Muscle layer of colon (tissue), 2 donors: ENCODE data around the gene UNC5C.

ENCODE experiments used
- H3K27ac ChIP-seq: one replicate; pipeline ENCODE4 v1.7.0; 2013; ENCODE audit warnings: low read depth, mild to moderate bottlenecking, low read length, moderate library complexity
- H3K27me3 ChIP-seq, 2 donors: one replicate each; pipeline ENCODE4 v1.7.0; 2013; ENCODE audit warnings: low read length in 2 of 2, mild to moderate bottlenecking in 2 of 2; ENCODE audit not compliant: insufficient read depth in 2 of 2, control insufficient read depth in 1 of 2
- H3K36me3 ChIP-seq: one replicate; pipeline ENCODE4 v1.7.0; 2013; ENCODE audit warnings: mild to moderate bottlenecking, low read length; ENCODE audit not compliant: insufficient read depth
- H3K4me1 ChIP-seq: one replicate; pipeline ENCODE4 v1.7.0; 2013; ENCODE audit warnings: mild to moderate bottlenecking, low read length; ENCODE audit not compliant: insufficient read depth
- H3K4me3 ChIP-seq, 2 donors: one replicate each; pipeline ENCODE4 v1.7.0; 2013; ENCODE audit warnings: low read length in 2 of 2, low read depth in 1 of 2, mild to moderate bottlenecking in 1 of 2, moderate library complexity in 1 of 2
- H3K9ac ChIP-seq: one replicate; pipeline ENCODE4 v1.7.0; 2013; ENCODE audit warnings: low read length
- H3K9me3 ChIP-seq: one replicate; pipeline ENCODE4 v1.7.0; 2013; ENCODE audit warnings: mild to moderate bottlenecking, low read length
- donor health status: abdominal sarcoma.
- donor health status: Adenocarcinoma of cecum.

The UNC5C gene

DNA sequence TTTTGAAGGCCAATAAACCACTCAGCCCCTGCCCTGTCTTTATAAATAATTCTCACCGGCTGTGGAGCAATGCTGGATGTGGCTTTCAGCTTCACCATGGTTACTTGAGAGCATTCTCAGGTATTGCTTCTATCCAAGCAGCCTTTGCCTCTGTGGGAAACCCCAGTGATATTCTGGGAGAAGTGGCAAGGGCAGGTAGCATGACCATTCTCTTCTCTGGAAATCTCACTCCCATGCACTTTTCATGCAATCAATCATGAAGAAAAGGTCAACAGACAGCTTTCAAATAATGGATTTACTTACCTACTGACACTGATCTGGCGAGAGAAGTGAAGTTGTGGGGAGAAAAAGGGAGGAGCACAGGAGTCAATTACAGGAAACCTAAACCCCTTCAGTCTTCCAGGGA lies 49.5 kb downstream of the UNC5C start:
- Histone ChIP-seq H3K4me1 (no peaks in the 10 kb centered on the region), H3K4me3 (no peak overlapping the region), H3K27me3 (no peaks in the 10 kb centered on the region), H3K9ac (no peak overlapping the region), H3K27ac (no peak overlapping the region), H3K9me3 (no peaks in the 10 kb centered on the region), H3K36me3 (no peaks in the 10 kb centered on the region)

DNA sequence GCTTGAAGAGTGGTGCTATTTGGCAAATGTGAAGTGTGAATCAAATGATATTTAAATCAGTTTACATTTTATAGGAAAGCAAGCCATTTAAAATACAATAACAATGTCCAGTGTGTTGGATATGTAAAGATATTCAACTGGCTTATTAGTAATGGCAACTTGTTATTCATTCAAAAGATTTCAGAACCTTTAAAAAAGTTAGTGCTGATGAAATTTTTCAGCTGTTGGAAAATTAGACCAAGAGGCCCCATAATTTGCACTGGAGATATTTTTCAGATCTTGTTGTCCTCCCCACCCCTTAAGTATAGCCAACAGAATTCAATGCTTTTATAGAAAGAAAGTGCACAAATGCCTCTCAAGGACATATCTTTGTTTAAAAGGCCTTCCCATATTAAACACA lies 54.6 kb downstream of the UNC5C start:
- no peaks in the 10 kb centered on the region for H3K9me3 ChIP-seq
- no peak overlapping the region for H3K4me3 ChIP-seq
- no peaks in the 10 kb centered on the region for H3K4me1 ChIP-seq
- H3K27me3 ChIP-seq, result no peaks in the 10 kb centered on the region
- H3K9ac ChIP-seq, result no peak overlapping the region
- H3K36me3 ChIP-seq, result no peaks in the 10 kb centered on the region
- H3K27ac ChIP-seq, result no peak overlapping the region

DNA sequence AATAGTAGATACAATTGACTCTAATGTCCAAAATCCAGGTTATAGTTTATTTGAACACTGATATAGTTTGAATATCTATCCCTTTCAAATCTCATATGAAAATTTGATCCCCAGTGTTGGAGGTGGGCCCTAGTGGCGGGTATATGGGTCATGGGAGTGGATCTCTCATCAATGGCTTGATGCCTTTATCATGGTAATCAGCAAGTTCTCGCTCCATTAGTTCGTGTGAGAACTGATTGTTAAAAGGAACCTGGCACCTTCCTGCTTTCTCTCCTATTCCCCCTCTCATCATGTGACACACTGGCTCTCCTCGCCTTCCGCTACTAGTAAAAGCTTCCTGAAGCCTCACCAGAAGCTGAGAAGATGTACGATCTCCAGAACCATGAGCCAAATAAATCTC lies 70.1 kb downstream of the UNC5C start:
- H3K4me1 ChIP-seq, result no peaks in the 10 kb centered on the region
- no peaks in the 10 kb centered on the region for H3K27me3 ChIP-seq
- no peaks in the 10 kb centered on the region for H3K9me3 ChIP-seq
- H3K36me3 ChIP-seq, result no peaks in the 10 kb centered on the region
- H3K4me3 ChIP-seq, result no peak overlapping the region
- H3K9ac ChIP-seq, result no peak overlapping the region
- H3K27ac ChIP-seq, result no peak overlapping the region

DNA sequence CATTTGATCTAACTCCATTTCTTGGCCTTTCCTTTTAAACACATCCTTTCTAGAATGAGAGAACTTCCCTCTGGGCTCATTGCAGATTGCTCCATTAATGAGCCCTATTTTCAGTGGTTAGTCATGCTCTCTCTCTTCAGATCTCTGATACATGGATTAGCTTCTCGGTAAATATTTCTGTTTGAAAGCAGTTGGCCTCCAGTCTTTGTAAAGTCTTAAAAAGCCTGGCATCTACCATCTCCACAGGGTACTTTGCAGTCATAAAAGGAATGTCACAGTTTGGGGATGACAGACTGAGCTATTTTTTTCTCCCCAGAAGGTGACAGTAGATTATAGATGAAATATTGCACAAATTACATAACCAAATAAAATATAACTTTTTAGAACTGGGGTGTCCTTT lies 72.7 kb downstream of the UNC5C start:
- Histone ChIP-seq H3K27ac (no peak overlapping the region), H3K27me3 (no peaks in the 10 kb centered on the region), H3K9ac (no peak overlapping the region), H3K4me1 (no peaks in the 10 kb centered on the region), H3K36me3 (no peaks in the 10 kb centered on the region), H3K4me3 (no peak overlapping the region), H3K9me3 (no peaks in the 10 kb centered on the region)

DNA sequence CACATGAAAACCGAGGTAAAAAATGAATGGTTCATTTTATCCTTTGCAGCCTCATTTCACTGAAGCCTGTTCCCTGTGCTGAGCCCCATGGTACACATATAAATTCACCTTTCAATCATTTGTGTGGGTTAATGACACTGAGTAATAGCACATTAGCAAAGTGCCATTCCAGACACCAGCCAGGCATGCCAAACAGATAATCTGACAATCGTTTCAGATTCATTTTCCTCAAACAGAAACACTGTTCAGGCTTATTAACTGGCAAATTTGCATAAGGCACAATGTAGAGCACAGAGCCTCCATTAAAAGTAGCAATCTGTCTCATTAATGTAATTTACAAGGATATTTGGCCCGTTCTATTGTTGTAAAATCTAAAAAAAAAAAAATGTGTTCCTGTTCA lies 76.2 kb downstream of the UNC5C start:
- Histone ChIP-seq H3K36me3 (no peaks in the 10 kb centered on the region), H3K9me3 (no peaks in the 10 kb centered on the region), H3K9ac (no peak overlapping the region), H3K4me3 (no peak overlapping the region), H3K4me1 (no peaks in the 10 kb centered on the region), H3K27ac (no peak overlapping the region), H3K27me3 (no peaks in the 10 kb centered on the region)

DNA sequence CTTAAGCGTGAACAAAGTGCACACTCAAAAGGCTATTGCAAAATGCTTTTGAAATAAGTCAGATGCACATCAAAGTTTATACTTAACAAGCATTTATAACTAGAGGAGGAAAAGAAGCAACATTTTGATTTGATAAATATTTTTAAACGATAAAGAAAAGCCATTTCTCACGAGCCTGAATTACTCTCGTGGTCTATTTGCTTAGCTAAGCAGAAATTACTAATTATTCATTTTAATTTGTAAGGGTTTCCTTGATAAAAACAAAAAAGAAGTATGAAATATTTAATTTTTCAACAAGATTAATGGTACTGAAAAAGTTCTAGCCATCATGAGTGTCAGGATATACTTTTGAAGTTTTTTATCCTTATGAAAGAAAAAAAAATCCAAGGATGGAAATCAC lies 78.2 kb downstream of the UNC5C start:
- Histone ChIP-seq H3K27me3 (no peaks in the 10 kb centered on the region), H3K4me1 (no peaks in the 10 kb centered on the region), H3K36me3 (no peaks in the 10 kb centered on the region), H3K4me3 (no peak overlapping the region), H3K9me3 (no peaks in the 10 kb centered on the region), H3K27ac (no peak overlapping the region), H3K9ac (no peak overlapping the region)

DNA sequence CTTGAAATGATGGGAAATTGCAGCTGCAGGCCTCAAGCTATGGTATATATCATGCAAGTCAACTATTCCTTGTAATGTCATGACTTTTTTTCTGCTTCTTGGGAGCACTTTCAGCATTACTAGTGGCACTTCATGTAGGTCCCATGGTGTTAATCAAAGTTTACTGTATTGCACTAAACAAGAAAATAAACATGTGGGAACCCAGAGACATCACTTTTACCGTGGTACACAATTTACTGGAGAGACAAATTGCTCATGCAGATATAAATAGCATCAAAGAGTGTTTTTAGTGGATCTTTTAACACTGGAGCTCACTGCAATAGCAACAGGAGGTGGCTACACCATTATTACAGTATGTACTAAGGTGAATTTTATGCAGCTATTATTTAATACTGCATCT lies 79.2 kb downstream of the UNC5C start:
- H3K9ac ChIP-seq, result no peak overlapping the region
- no peaks in the 10 kb centered on the region for H3K4me1 ChIP-seq
- H3K27ac ChIP-seq, result no peak overlapping the region
- no peaks in the 10 kb centered on the region for H3K9me3 ChIP-seq
- H3K27me3 ChIP-seq, result no peaks in the 10 kb centered on the region
- no peaks in the 10 kb centered on the region for H3K36me3 ChIP-seq
- no peak overlapping the region for H3K4me3 ChIP-seq

DNA sequence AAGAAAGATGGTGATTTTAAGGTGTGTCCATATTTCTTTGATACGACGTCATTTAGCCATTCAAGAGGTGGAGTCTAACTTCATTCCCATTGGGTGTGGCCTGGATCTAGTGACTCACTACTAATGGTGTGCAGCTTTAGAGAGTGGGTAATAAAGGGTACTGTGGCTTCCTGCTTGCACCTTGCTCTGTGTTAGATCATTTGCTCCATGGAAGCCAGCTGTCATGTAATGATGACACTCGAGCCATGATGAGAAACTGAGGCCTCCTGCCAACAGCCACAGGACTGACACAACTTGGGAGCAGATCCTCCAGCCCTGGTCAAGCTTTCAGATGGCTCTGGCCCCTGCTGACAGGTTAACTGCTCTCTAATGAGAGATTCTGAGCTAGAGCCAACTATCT lies 82.0 kb downstream of the UNC5C start:
- H3K27me3 ChIP-seq, result no peaks in the 10 kb centered on the region
- no peaks in the 10 kb centered on the region for H3K9me3 ChIP-seq
- H3K36me3 ChIP-seq, result no peaks in the 10 kb centered on the region
- no peaks in the 10 kb centered on the region for H3K4me1 ChIP-seq
- H3K27ac ChIP-seq, result no peak overlapping the region
- no peak overlapping the region for H3K9ac ChIP-seq
- H3K4me3 ChIP-seq, result no peak overlapping the region

DNA sequence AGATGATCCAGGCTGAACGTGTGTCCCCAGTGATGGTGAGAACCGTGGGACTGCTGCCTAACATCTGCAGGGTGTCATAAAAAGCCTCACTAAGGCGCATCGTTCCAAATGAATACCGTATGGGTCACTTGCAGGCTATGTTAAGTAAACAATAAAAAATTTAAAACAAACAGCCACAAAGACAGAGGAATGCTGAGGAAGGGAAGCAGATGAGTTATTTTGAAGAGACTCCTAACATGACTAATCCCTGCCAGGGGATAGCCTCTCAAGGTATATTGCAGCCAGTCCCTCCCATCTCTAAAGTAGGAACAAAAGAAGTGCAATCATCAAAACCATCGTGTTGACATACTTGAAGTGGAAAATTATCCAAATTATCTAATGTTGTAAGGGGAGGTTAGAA lies 83.8 kb downstream of the UNC5C start:
- Histone ChIP-seq H3K4me3 (no peak overlapping the region), H3K27ac (no peak overlapping the region), H3K27me3 (no peaks in the 10 kb centered on the region), H3K4me1 (no peaks in the 10 kb centered on the region), H3K9me3 (no peaks in the 10 kb centered on the region), H3K9ac (no peak overlapping the region), H3K36me3 (no peaks in the 10 kb centered on the region)

DNA sequence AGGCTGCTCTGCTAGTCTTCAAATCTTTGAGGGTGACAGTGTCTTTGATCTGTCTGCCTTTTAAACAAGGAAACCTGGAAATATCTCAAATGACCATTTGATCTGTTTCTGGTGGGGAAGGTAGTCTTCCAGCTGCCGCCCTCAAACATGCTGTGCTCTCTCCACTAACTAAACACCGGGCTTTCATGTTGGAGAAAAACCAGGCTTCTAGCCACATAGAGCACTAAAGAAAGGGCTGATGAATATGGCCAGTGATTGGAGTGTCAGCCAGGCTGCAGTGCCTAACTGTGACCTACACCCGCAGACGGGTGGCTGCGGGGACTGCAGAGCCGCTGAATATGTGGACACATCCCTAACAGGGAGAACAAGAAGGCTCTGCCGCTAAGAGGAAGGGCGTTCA lies 85.9 kb downstream of the UNC5C start:
- no peak overlapping the region for H3K4me3 ChIP-seq
- no peak overlapping the region for H3K27ac ChIP-seq
- no peaks in the 10 kb centered on the region for H3K27me3 ChIP-seq
- H3K4me1 ChIP-seq, result no peaks in the 10 kb centered on the region
- no peaks in the 10 kb centered on the region for H3K36me3 ChIP-seq
- H3K9me3 ChIP-seq, result no peaks in the 10 kb centered on the region
- H3K9ac ChIP-seq, result no peak overlapping the region

DNA sequence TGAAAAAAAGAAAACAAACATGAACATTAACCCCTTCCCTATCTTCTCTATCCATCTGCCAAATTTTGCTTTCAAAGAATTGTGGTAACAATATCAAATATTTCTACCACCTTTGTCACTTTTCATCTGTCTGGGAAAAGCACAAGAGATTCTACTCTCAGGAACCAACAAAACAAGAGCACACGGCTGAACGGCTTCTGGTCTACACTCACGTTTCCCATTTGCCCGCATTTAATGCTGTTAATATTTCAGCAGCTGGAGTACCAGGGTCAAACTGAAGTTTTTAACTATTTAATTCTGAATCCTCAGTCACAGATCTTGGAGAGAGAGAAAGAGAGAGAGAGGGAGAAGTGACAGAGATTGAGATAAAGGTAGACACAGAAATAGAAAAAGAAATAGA lies 91.4 kb downstream of the UNC5C start:
- no peak overlapping the region for H3K27ac ChIP-seq
- H3K9me3 ChIP-seq, result no peaks in the 10 kb centered on the region
- H3K4me3 ChIP-seq, result no peak overlapping the region
- no peaks in the 10 kb centered on the region for H3K27me3 ChIP-seq
- no peaks in the 10 kb centered on the region for H3K36me3 ChIP-seq
- no peak overlapping the region for H3K9ac ChIP-seq
- no peaks in the 10 kb centered on the region for H3K4me1 ChIP-seq

DNA sequence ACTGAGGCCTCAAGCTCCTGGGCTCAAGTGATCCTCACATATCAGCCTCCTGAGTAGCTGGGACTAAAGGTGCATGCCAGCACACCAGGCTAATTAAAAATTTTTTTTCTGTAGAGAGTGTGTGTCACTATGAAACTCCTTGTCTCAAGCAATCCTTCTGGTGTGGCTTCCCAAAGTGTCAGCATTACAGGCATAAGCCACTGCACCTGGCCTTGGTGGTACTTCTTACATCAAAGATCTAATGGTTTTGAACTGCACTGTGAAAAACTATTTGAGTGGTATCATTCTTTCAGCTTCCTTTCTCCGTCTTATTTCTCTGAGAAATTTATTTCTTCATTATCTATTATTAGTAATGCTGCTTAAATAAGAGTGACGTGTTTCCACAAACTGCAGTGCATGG lies 98.5 kb downstream of the UNC5C start:
- H3K27ac ChIP-seq, result no peak overlapping the region
- no peaks in the 10 kb centered on the region for H3K9me3 ChIP-seq
- no peaks in the 10 kb centered on the region for H3K36me3 ChIP-seq
- no peak overlapping the region for H3K9ac ChIP-seq
- no peaks in the 10 kb centered on the region for H3K4me1 ChIP-seq
- H3K4me3 ChIP-seq, result no peak overlapping the region
- no peaks in the 10 kb centered on the region for H3K27me3 ChIP-seq
